Body of pancreas (tissue), 4 donors: ENCODE results near the gene FAM83C. TPM values are rescaled to one million over a fixed set of nuclear protein-coding genes. Genes with fewer than 3 reads are reported as not detected.

Experiments used
- ATAC-seq: fragments of 150-250 bp; one replicate; pipeline ENCODE4 v1.9.1; 2016
- DNase-seq, 4 donors: peaks; one replicate each; pipeline ENCODE4 v3.0.0-alpha.2; 2019
- H3K27ac ChIP-seq, 4 donors: fragments of 200-600 bp; sonication (generic); 1 replicate in 3 of 4; 2 replicates in 1 of 4; pipeline versions ENCODE4 v1.5.1 to v1.6.1; 2016 to 2019; ENCODE audit warnings: mild to moderate bottlenecking in 1 of 4, mixed read lengths in 1 of 4, moderate library complexity in 1 of 4
- H3K27me3 ChIP-seq, 2 donors: fragments of 200-600 bp; sonication (generic); one replicate each; pipeline ENCODE4 v1.6.0; 2016; ENCODE audit warnings: mild to moderate bottlenecking in 1 of 2
- H3K36me3 ChIP-seq, 2 donors: fragments of 200-600 bp; sonication (generic); replicated peaks in 1 of 2; 2 replicates each; pipeline ENCODE4 v1.5.1; 2016; ENCODE audit warnings: low read depth in 2 of 2; ENCODE audit not compliant: insufficient read depth in 1 of 2
- H3K4me1 ChIP-seq: fragments of 200-600 bp; sonication (generic); one replicate; pipeline ENCODE4 v1.6.0; 2016
- H3K4me3 ChIP-seq, 2 donors: fragments of 200-600 bp; sonication (generic); 1 replicate in 1 of 2; 2 replicates in 1 of 2; pipeline ENCODE4 v1.5.1; 2016 to 2019
- H3K9me3 ChIP-seq, 3 donors: fragments of 200-600 bp; sonication (generic); 1 replicate in 2 of 3; 2 replicates in 1 of 3; pipeline ENCODE4 v1.5.1; 2016
- POLR2A ChIP-seq, 3 donors: fragments of 450-650 bp; IDR thresholded peaks; one replicate each; pipeline ENCODE4 v1.6.1; 2016; ENCODE audit warnings: antibody characterized with exemption in 3 of 3, mild to moderate bottlenecking in 2 of 3
- WGBS, 2 donors: methylation state at CpG; one replicate each; pipeline ENCODE4 v1.1.5; 2017; 5-methylcytosine and 5-hydroxymethylcytosine counted together
- intact Hi-C: fragments of 100-400 bp; cut with DNase I; formaldehyde crosslinking; loops from one replicate; pipeline ENCODE4 v1.15.1; 2023
- total RNA-seq, 2 donors: library from RNA; depleted of rRNA; stranded (reverse); fragments of >200 nt; gene quantifications; one replicate each; pipeline ENCODE4 v1.1.0, GENCODE V29; 2016
- TF ChIP-seq, protein P1 (sequence below), 7 experiments: fragments of 450-650 bp in 4 of 7; fragments of 200-600 bp in 3 of 7; sonication (generic) in 3 of 7; IDR thresholded peaks; one replicate each; pipeline ENCODE4 v1.5.1; 2016 to 2019; ENCODE audit warnings: antibody characterized with exemption in 7 of 7

The FAM83C gene
- total RNA-seq, 2 donors from 2014 or later, result not detected

DNA sequence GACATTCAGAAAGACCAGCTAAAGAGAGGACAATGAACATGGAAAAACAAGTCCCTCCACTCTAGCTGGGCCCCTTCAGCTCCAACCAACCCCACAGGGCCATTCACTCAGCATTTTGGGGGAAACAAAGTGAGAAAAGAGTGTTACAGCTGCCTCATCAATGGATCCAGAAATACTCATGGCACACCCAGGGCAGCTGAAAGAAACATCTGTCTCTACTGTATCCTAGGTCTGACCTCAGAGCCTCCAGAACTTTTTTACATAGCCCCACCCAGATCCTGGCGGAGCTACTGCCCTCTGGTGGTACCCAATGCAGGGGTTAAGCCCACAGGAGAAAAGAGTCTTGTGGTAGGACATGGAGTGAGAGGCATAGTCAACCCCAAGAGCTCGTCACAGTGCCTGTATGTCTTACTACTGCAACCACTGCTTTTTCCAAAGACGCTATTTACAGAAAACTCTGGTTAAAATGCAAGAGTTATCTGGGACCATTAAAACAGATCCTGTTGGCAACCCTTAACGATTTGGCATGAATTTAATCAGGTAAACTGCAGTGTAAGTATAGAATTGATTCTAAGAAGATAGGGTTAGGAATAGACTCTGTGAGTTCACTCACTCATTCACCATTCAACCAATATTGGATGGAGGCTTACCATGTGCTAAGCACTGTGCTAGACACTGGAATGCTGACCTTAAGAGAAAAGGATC, 37.4 kb upstream of the FAM83C start:
- H3K9me3 ChIP-seq, result no peaks in the 10 kb centered on the region
- H3K36me3 ChIP-seq, result no peaks in the 10 kb centered on the region
- no peak for TF ChIP-seq POLR2A (IDR thresholded peaks at IDR 0.05)
- TF ChIP-seq, protein P1, sequence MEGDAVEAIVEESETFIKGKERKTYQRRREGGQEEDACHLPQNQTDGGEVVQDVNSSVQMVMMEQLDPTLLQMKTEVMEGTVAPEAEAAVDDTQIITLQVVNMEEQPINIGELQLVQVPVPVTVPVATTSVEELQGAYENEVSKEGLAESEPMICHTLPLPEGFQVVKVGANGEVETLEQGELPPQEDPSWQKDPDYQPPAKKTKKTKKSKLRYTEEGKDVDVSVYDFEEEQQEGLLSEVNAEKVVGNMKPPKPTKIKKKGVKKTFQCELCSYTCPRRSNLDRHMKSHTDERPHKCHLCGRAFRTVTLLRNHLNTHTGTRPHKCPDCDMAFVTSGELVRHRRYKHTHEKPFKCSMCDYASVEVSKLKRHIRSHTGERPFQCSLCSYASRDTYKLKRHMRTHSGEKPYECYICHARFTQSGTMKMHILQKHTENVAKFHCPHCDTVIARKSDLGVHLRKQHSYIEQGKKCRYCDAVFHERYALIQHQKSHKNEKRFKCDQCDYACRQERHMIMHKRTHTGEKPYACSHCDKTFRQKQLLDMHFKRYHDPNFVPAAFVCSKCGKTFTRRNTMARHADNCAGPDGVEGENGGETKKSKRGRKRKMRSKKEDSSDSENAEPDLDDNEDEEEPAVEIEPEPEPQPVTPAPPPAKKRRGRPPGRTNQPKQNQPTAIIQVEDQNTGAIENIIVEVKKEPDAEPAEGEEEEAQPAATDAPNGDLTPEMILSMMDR (IDR thresholded peaks at IDR 0.05), result peak in 5 of 7 experiments; percentile 18 to 28 (median 25)
- H3K27ac ChIP-seq, result no peak overlapping the region
- peaks cover 20% of the 10 kb centered on the region for H3K4me1 ChIP-seq
- H3K4me3 ChIP-seq, result no peak overlapping the region
- 81 to 87% methylated on average over 4 of the region's 4 CpGs for WGBS, 2 donors
- H3K27me3 ChIP-seq, result no peaks in the 10 kb centered on the region
- intact Hi-C loops, result no loop called here
- DNase-seq (peak in 2 of 4 donors; percentile 17 to 31), ATAC-seq (no peak)

DNA sequence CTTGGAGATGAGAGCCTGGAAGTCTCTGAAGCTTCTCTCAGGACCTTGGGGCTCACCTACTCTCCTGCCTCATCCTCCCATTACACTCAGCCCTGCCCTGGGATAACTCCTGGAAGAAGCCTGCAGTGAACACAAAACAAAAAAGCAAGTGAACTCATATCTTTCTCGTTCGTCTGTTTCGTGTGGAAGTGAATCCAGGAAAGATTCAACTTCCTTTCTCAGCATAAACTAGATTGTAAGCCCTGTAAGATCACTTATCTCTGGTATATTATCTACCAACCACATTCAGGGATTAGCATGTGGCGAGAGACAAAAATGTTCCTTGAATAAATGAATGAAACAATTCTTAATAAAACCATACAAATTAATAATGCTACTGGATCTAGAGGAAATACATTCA, 36.5 kb upstream of the FAM83C start:
- DNase-seq (no peak), ATAC-seq (no peak)
- H3K36me3 ChIP-seq, result no peaks in the 10 kb centered on the region
- no peak for TF ChIP-seq POLR2A (IDR thresholded peaks at IDR 0.05)
- TF ChIP-seq, protein P1 (IDR thresholded peaks at IDR 0.05), result no peak
- H3K4me3 ChIP-seq, result no peak overlapping the region
- WGBS, 2 donors, result 72 to 86% methylated on average over 4 of the region's 4 CpGs
- no peak overlapping the region for H3K27ac ChIP-seq
- H3K27me3 ChIP-seq, result no peaks in the 10 kb centered on the region
- H3K9me3 ChIP-seq, result no peaks in the 10 kb centered on the region
- intact Hi-C loops, result no loop called here
- H3K4me1 ChIP-seq, result peaks cover 14% of the 10 kb centered on the region

DNA sequence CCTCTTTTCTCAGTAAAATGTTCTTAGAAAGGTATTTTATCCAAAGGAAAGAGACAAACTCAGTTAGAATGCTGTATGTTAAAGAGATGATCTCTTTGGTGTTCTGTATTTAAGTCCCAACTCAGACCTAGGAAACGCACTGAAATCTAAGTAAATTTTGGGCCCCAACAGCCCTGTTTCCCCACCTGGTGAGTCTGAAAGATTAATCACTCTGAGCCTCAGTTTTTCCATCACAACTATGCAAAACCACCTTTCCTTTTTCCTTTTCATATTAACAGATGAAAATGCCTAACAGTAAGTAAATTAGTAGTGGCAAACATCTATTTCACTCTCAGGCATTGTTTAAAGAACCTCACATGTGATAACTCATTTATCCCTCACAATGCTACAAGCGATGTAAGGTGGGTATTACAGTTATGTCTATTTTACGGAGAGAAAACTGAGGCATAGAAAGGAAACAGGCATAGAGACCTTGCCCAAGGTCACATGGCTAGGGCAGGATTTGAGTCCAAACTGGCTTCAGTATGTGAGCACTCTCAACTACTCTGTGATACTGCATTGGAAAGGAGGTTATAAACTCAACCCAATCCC, 36.0 kb upstream of the FAM83C start:
- H3K4me3 ChIP-seq, result no peak overlapping the region
- no peak for DNase-seq
- H3K36me3 ChIP-seq, result no peaks in the 10 kb centered on the region
- ATAC-seq, result no peak
- WGBS, 2 donors, result 77 to 92% methylated on average over 3 of the region's 3 CpGs
- H3K4me1 ChIP-seq, result peaks cover 11% of the 10 kb centered on the region
- H3K27me3 ChIP-seq, result no peaks in the 10 kb centered on the region
- TF ChIP-seq, protein P1 (IDR thresholded peaks at IDR 0.05), result no peak
- no peak for TF ChIP-seq POLR2A (IDR thresholded peaks at IDR 0.05)
- no peaks in the 10 kb centered on the region for H3K9me3 ChIP-seq
- H3K27ac ChIP-seq, result no peak overlapping the region
- intact Hi-C loops, result no loop called here

DNA sequence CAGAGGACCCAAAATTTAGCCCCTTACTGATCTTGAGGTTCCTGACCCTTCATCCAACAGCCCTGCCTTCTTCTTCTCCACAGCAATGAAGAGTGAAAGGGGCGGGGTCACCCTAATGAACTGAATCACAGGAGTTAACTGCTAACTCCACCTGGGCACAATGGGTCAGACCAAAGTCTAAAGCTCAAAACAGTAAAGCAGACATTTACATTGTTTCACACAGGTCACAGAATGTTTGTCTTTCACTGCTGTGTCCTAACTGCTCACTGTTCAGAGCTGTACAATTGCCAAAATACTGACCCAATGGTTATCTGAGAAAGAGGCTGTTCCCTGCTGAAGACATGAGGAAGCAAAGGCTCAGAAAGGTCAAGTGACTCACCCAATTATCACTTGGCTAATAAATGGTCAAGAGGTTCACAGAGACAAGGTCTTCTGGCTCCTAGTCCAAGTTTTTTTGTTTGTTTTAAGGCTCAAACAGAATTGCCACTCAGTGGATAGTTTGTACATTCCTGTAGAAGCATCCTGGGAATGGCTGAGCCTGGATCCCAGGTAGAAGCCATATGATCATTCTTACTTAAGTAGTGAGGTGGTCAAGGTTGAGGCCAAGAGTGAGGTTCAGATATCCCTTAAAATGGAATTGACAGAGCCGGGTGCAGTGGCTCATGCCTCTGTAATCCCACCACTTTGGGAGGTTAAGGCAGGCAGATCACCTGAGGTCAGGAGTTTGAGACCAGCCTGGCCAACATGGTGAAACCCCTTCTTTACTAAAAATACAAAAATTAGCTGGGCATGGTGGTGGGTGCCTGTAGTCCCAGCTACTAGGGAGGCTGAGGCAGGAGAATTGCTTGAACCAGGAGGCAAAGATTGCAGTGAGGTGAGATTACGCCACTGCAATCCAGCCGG, 35.1 kb upstream of the FAM83C start:
- WGBS, 2 donors, result 89 to 95% methylated on average over 4 of the region's 4 CpGs
- peak in 2 of 4 donors; percentile 15 to 20 for DNase-seq
- intact Hi-C loops, result no loop called here
- H3K4me1 ChIP-seq, result peaks cover 11% of the 10 kb centered on the region
- no peak for TF ChIP-seq POLR2A (IDR thresholded peaks at IDR 0.05)
- TF ChIP-seq, protein P1 (IDR thresholded peaks at IDR 0.05), result no peak
- H3K27me3 ChIP-seq, result no peaks in the 10 kb centered on the region
- no peak overlapping the region for H3K4me3 ChIP-seq
- H3K27ac ChIP-seq, result peak overlapping the region in 1 of 4 donors; percentile 1
- no peaks in the 10 kb centered on the region for H3K9me3 ChIP-seq
- no peaks in the 10 kb centered on the region for H3K36me3 ChIP-seq
- peak; percentile 71 for ATAC-seq
